KOPT-K1 (cell line): ENCODE measurements around the gene DUSP14.
"Not testable (repeated sequence)": the region's sequence is repeated elsewhere in the genome, so short reads cannot be mapped to it uniquely, and the experiment has no call there.

Experiments
- H3K27ac ChIP-seq: fragments of 200-600 bp; sonication (generic); 2 replicates; pipeline ENCODE4 v1.5.1; 2016; ENCODE audit warnings: antibody characterized with exemption, mild to moderate bottlenecking, low read depth, low read length; ENCODE audit not compliant: poor library complexity, severe bottlenecking
- H3K36me3 ChIP-seq: fragments of 200-600 bp; sonication (generic); 2 replicates; pipeline ENCODE4 v1.5.1; 2017; ENCODE audit warnings: antibody characterized with exemption, mild to moderate bottlenecking, low read length, moderate library complexity; ENCODE audit not compliant: insufficient read depth
- H3K9me3 ChIP-seq: fragments of 200-600 bp; sonication (generic); 2 replicates; pipeline ENCODE4 v1.5.1; 2017; ENCODE audit warnings: antibody characterized with exemption, low read length, mild to moderate bottlenecking; ENCODE audit not compliant: insufficient read depth, poor library complexity, severe bottlenecking

The DUSP14 gene, protein sequence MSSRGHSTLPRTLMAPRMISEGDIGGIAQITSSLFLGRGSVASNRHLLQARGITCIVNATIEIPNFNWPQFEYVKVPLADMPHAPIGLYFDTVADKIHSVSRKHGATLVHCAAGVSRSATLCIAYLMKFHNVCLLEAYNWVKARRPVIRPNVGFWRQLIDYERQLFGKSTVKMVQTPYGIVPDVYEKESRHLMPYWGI

GRCh38 chr17:37489197-37490001 lies at the start of gene DUSP14:
DUSP14 (plus strand) TSS chr17:37489891; CDS start chr17:37512273, 22,382 bp downstream.
- Histone ChIP-seq H3K27ac (peak within 1 kb of the TSS; percentile 46), H3K9me3 (no peaks in the 10 kb centered on the region), H3K36me3 (no peaks in the 10 kb centered on the region)

- Histone ChIP-seq H3K27ac (no peak overlapping the region), H3K36me3 (peaks cover 96% of the 10 kb centered on the region), H3K9me3 (no peaks in the 10 kb centered on the region)
These were observed 49.3 kb upstream of the DUSP14 start for GRCh38 chr17:37440424-37440823.

DNA sequence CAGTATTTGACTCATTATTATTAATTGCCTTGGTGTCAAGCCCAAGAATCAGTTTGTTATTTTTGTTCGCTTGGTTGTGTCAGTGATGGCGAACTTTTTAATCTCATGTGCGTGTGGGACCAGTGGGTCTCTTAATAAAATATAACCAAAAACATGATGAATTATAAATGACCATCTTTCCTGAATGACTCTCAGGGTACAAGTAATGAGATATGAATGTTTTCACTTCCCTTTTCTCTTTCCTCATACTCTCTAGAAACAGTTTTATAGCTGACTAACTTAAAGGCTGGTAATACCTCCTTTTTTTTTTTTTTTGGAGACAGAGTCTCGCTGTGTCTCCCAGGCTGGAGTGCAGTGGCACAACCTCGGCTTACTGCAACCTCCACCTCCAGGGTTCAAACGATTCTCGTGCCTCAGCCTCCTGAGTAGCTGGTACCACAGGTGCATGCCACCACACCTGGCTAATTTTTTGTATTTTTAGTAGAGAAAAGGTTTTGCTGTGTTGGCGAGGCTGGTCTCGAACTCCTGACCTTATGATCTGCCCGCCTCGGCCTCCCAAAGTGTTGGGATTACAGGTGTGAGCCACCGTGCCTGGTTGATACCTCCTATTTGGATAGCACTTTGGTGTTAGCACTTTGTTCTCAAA lies 48.2 kb upstream of the DUSP14 start:
- not testable (repeated sequence) for H3K27ac ChIP-seq, H3K9me3 ChIP-seq
- peaks cover 95% of the 10 kb centered on the region for H3K36me3 ChIP-seq

- H3K36me3 ChIP-seq, result peaks cover 100% of the 10 kb centered on the region
- H3K27ac ChIP-seq, result no peak overlapping the region
- H3K9me3 ChIP-seq, result no peaks in the 10 kb centered on the region
These were observed 43.7 kb upstream of the DUSP14 start for GRCh38 chr17:37446027-37446426.

GRCh38 chr17:37447641-37448040 lies 42.0 kb upstream of the DUSP14 start:
- Histone ChIP-seq H3K36me3 (peaks cover 99% of the 10 kb centered on the region), H3K9me3 (no peaks in the 10 kb centered on the region), H3K27ac (no peak overlapping the region)

DNA sequence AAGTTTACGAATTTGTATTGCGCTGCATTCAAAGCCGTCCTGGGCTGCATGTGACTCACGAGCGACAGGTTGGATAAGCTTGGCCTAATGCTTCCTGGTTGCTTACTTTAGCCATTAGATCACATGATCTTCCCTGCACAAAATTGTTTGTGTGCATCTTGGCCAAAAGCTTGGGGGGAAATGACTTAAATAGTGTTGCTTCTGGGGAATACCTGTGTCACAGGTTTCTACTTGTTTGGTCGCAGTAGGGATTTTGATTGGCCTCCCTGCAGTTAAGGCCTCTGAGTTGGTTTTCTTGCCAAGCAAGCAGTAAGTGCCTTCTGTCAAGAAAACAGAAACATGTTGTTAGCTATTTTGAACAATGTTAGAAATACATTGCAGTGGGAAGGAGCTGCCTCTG lies 39.6 kb upstream of the DUSP14 start:
- H3K9me3 ChIP-seq, result no peaks in the 10 kb centered on the region
- H3K36me3 ChIP-seq, result peaks cover 94% of the 10 kb centered on the region
- H3K27ac ChIP-seq, result no peak overlapping the region

GRCh38 chr17:37457801-37458200 lies 31.9 kb upstream of the DUSP14 start:
- H3K36me3 ChIP-seq, result peaks cover 72% of the 10 kb centered on the region
- H3K27ac ChIP-seq, H3K9me3 ChIP-seq: not testable (repeated sequence)

GRCh38 chr17:37458805-37459204 lies 30.9 kb upstream of the DUSP14 start:
- Histone ChIP-seq H3K36me3 (peaks cover 68% of the 10 kb centered on the region), H3K27ac (no peak overlapping the region), H3K9me3 (no peaks in the 10 kb centered on the region)

- H3K36me3 ChIP-seq, result peaks cover 76% of the 10 kb centered on the region
- H3K9me3 ChIP-seq, result no peaks in the 10 kb centered on the region
- H3K27ac ChIP-seq, result no peak overlapping the region
These were observed 28.0 kb upstream of the DUSP14 start for GRCh38 chr17:37461668-37462067.

- H3K27ac ChIP-seq, result no peak overlapping the region
- peaks cover 84% of the 10 kb centered on the region for H3K36me3 ChIP-seq
- no peaks in the 10 kb centered on the region for H3K9me3 ChIP-seq
These were observed 27.2 kb upstream of the DUSP14 start for GRCh38 chr17:37462492-37462891.

DNA sequence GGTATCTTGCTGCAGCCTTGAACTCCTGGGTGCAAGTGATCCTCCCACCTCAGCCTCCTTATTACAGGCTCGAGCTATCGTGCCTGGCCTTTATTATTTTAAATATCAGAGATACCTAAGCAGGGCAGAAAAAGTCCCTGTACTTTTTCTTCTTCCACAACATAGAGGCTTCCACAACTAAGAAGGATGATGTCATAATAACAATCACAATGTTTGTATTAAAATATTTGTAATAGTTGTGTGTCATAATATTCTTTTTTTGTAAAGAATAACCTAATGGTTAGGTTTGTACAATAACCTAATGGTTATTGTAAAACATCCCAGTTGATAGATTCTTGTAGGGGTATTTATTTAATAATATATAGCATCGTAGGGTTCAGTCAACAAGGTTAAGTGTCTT lies 26.7 kb upstream of the DUSP14 start:
- Histone ChIP-seq H3K27ac (no peak overlapping the region), H3K36me3 (peaks cover 89% of the 10 kb centered on the region), H3K9me3 (no peaks in the 10 kb centered on the region)

DNA sequence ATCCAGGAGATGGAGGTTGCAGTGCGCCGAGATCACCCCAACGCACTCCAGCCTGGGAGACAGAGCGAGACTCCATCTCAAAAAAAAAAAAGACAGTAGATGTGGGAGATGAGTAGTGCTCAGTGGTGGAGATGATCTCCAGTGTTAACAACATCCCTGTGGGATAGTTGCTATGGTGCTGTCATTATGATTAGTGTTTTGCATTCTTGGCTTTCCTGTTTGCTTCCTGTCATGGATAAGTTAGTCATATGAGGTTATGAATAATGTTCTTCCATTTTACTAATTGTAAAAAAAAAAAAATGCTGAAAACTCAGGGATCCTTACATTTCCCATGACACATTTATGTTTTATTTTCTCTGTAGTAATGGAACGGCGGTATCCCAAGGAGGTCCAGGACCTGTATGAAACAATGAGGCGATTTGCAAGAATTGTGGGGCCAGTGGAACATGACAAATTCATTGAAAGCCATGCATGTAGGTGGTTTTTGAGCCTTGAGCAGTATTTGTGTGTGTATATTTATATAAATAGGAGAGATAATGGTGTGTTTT lies 24.5 kb upstream of the DUSP14 start:
- Histone ChIP-seq H3K36me3 (peaks cover 90% of the 10 kb centered on the region), H3K27ac (no peak overlapping the region), H3K9me3 (no peaks in the 10 kb centered on the region)

- Histone ChIP-seq H3K27ac (no peak overlapping the region), H3K36me3 (peaks cover 90% of the 10 kb centered on the region), H3K9me3 (no peaks in the 10 kb centered on the region)
These were observed 23.2 kb upstream of the DUSP14 start for GRCh38 chr17:37466471-37466870.

GRCh38 chr17:37470181-37470580 lies 19.5 kb upstream of the DUSP14 start:
- H3K36me3 ChIP-seq, result peaks cover 98% of the 10 kb centered on the region
- H3K9me3 ChIP-seq, result no peaks in the 10 kb centered on the region

GRCh38 chr17:37475731-37476420 lies 13.8 kb upstream of the DUSP14 start:
- Histone ChIP-seq H3K36me3 (peaks cover 98% of the 10 kb centered on the region), H3K27ac (no peak overlapping the region), H3K9me3 (no peaks in the 10 kb centered on the region)

More at GRCh38 chr17:37470181-37470580, 19.5 kb upstream of the DUSP14 start:
- H3K27ac ChIP-seq, result no peak overlapping the region
